Breast epithelium (tissue), 3 donors: ENCODE measurements around the gene TMCO2.

Experiments used
- POLR2A ChIP-seq: fragments of 450-650 bp; IDR thresholded peaks from one replicate; pipeline ENCODE4 v1.6.1; 2016; ENCODE audit warnings: antibody characterized with exemption, mild to moderate bottlenecking, moderate library complexity
- POLR2AphosphoS5 ChIP-seq, 3 donors: sonication (generic); formaldehyde crosslinking; IDR thresholded peaks; one replicate each; pipeline ENCODE4 v1.6.1; 2017; ENCODE audit warnings: antibody characterized with exemption in 3 of 3
- TF ChIP-seq, protein P1 (sequence below), 3 donors: fragments of 450-650 bp; IDR thresholded peaks; one replicate each; pipeline ENCODE4 v1.5.1; 2016 to 2017; ENCODE audit warnings: antibody characterized with exemption in 3 of 3, mild to moderate bottlenecking in 3 of 3, moderate library complexity in 3 of 3

DNA sequence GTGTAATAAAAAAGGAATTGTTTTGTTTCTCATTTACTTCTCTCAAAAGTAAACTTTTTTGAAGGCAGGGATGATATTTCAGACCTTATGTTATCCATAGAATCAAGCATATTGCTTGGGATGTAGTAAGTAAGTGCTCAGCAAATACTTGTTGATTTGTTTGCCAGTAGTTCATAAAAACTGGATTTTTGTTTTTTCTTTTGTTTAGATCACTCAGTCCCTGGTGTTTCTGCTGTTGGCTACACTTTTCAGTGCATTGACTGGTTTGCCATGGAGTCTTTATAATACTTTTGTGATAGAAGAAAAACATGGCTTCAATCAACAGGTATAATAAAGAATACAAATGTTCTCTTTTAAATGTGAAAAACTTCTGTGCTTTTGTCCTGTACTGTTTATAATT is 20.5 kb downstream of the TMCO2 start:
- TF ChIP-seq, protein P1, sequence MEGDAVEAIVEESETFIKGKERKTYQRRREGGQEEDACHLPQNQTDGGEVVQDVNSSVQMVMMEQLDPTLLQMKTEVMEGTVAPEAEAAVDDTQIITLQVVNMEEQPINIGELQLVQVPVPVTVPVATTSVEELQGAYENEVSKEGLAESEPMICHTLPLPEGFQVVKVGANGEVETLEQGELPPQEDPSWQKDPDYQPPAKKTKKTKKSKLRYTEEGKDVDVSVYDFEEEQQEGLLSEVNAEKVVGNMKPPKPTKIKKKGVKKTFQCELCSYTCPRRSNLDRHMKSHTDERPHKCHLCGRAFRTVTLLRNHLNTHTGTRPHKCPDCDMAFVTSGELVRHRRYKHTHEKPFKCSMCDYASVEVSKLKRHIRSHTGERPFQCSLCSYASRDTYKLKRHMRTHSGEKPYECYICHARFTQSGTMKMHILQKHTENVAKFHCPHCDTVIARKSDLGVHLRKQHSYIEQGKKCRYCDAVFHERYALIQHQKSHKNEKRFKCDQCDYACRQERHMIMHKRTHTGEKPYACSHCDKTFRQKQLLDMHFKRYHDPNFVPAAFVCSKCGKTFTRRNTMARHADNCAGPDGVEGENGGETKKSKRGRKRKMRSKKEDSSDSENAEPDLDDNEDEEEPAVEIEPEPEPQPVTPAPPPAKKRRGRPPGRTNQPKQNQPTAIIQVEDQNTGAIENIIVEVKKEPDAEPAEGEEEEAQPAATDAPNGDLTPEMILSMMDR (IDR thresholded peaks at IDR 0.05): no peak
- TF ChIP-seq POLR2A (no peak), POLR2AphosphoS5 (IDR thresholded peaks at IDR 0.05) (no peak)
